HG03442 (cell line): ENCODE results near the gene AP5B1.
A peak's percentile ranks its signal among the peaks of the same experiment; 100 is the strongest.

Source experiments
- ATAC-seq: cut with Tn5 transposase; IDR thresholded peaks from one replicate; pipeline ENCODE4 v1.9.1; 2021; ENCODE audit warnings: mild to moderate bottlenecking, moderate library complexity; ENCODE audit not compliant: unreplicated experiment

The AP5B1 gene, protein sequence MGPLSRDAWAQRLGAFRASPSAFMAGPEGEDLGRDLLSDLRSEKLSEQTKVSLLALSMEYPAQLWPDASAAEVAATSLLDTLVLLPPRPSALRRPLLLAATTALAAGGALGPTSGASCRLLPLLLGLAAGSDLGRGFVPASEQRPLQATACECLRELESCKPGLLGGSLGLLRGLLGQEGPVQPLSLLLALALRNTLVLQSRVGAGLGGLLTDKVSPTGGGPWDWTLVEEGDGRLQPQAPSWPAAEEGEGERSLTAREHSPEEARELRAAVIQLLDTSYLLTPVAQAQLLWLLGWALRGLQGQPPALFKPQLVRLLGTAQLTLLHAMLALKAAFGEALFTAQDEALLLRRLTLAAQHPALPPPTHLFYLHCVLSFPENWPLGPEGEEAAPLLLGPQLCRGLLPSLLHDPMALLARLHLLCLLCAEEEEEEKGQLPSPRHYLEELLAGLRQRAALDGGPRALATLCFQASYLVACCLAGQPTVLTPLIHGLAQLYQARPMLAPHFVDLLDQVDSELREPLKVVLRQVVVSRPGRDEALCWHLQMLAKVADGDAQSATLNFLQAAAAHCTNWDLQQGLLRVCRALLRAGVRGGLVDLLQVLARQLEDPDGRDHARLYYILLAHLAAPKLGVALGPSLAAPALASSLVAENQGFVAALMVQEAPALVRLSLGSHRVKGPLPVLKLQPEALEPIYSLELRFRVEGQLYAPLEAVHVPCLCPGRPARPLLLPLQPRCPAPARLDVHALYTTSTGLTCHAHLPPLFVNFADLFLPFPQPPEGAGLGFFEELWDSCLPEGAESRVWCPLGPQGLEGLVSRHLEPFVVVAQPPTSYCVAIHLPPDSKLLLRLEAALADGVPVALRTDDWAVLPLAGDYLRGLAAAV

DNA sequence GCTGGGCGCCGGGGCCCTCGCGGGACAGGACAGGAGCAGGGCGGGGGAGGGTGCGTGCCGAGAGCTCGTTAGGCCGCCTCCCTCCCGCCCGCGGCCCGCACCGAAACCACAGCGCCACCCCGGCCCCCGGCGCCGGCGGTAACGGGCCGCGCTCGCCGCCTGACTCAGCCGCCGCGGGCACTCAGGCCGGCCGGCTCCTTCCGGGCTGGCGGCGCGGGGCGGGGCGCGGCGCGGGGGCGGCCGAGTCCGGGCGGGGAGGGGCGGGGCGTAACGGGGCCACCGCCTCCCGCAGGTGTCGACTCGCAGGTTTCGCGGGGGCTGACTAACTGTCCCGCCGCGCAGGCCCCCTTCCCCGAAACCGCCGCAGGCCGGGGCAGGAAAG lies at the start of gene AP5B1:
Gene AP5B1 (minus strand): TSS at position 207 of the 382 bp plus-strand sequence. CDS start 385 bp downstream, outside the sequence.
- peak; percentile 44 for ATAC-seq

DNA sequence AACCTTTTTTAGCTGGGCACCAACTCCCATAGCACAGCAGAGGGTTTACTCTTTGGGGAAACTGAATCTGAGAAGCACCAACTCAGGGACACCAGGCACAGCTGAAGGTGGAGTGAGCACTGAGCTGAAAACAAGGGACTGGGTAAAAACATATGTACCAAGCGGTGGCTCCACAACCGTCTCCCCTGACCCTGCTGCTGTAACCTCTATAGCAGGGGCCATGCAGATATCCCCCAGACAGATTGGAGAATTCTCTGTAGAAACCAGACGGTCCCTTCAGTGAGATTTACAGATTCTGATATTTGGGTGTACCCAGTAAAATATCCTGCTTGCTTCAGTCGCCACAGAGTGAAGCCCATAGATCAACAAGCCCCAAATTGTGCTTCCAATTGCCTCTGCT lies 48.7 kb upstream of the AP5B1 start:
- no peak for ATAC-seq

DNA sequence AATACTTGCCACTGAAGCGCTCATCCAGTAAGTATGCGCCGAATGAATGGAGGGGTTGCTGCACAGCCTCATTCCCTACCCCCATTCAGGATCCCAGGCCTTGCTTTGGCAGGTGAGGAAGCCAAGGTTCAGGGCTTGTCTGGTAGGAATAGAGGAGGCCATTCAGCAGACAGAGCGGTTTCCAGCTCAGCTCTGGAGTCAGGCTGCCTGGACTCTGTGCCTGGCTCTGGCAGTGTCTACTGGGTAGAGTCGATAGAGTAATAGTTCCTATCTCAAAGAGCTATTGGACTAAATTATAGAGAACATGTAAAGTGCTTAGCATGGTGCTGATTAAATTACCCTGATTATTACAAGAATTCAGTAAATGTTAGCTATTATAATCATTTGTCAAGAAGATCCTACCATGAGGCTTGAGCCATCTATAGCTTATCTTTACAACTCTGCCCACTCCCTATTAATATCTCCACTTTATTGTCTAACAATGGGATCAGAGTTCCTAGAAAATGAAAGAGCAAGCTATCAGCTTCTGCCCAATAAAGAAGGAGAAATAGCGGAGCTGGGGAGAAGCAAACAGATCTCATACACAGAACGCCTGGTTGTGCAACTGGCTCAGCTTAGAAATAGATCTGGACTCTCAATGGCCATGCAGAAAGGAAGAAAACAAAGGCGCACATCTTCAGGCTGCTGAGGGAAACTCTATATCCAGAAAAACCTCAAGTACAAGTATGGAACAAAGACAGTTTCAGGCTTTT lies 46.4 kb upstream of the AP5B1 start:
- ATAC-seq, result no peak

DNA sequence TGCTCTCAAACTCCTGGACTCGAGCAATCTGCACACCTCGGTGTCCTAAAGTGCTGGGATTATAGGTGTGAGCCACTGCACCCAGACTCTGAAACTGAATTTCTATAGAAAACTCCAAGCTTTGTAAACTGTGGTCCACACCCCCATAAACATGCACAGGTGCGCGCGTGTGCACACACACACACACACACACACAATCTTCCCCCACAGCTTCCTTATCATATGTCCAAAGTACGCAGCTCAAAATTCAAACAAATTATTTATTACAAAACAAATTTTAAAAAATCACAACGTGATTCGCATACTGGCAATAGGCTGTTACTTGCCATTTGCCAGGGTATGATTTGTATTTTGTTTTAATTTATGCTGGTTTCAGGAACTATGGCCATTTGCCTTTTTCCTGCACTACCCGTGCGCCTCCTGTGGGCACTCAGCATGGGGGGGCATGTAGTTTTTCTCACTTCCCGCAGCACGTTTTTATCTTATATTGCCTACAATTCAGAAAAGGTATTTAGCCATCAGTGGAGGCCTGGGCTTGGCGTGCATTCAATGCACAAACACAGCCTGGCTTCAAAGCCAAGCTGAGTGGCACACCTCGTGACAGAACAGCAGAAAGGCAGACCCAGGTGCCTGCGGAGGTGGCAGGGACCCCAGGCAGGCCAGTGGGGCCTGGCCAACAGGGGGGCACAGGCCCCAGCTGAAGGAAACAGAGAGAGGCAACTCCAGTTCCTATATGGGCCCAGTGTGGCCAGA lies 42.2 kb upstream of the AP5B1 start:
- no peak for ATAC-seq

DNA sequence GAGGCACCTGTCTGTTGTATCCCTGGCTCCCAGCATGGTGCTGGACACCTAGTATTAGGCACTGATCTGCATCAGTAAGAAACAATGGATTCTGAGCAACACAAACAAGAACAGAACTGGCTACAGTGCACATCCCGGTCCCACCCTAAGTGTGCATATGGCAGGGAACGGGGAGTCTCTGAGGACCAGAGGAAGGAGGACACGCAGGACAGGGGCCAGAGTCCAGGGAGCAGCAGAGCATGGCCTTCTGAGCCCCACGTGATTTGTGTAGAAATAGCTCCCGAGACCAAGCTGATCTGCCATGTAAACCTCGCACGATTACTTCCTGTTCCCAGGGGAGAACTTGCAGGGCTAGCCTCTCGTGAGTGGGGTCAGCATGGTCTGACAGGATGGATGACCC lies 40.3 kb upstream of the AP5B1 start:
- no peak for ATAC-seq

DNA sequence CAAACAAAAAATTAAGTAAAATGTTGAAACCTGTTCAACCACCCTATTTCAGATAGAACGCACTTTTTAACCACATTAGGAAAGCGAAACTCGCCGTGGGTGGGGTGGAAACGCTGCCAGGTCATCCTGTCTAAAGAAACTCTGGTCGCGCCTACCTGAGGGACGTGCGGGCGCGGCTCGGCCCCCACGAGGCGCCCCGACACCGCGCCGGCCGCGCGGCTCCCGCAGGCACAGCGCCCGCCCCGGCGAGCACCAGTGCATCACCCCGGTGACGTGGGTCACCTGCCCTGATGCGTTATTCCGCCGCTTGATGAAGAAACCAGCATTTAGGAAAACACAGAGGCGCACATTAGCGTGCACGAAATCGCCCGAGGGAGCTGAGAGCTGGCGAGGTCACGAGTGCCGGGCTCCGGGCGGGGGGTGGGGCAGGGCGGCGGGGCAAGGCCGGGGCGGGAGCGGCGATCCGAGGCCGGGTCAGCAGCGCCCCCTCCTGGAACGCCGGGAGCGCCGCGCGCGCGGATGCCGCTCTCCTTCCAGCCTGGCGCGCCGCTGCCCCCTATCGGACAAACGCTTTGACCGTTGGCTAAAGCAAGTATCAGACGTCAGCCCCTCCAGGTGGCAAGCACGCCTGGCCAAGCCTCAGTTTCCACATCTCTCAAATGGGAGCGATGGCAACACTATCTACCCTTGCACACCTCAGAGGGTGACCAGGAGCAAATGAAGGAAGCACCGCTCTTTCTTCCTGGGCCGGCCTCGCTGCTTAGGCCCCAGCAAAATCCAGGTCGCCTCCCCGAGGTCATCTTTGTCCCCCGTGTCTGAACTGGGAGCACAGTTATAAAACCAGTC lies 37.3 kb upstream of the AP5B1 start:
- ATAC-seq, result peak; percentile 71

DNA sequence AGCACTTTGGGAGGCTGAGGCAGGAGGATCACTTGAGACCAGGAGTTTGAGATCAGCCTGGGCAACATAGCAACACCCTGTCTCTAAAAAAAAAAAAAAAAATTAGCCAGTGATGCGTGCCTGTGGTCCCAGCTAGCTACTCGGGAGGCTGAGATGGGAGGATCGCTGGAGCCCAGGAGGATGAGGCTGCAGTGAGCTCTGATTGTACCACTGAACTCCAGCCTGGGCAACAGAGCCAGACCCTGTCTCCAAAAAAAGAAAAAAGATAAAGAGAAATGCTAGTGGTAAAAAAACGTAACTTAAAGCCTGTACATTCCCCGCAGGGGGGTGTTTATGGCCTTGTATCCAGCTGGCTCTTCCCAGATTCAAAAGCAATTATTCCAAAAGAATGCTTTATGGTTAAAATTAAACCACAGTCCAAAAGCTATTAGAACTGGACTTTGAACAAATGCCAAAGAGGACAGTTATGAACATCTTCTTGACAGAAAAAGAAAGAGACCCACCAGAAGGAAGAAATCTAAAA lies 36.6 kb upstream of the AP5B1 start:
- no peak for ATAC-seq

DNA sequence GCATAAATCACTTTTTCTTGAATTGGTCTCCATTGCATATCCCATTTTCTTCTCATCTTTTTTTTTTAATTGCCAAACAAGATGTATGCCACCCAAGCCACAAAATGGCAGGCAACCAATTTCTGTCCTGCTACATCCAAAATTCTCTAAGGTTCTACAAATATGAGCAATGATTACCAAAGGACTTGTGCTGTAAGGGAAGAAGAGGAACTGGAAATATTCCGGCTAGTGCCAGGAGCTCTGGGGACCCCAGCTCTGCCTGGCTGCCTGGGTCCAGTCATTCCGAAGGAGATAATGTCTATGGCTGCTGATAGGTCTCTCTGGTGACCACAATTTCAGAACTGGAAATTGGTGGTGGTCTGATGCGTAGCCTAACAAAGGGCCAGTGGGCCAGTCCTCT lies 35.9 kb upstream of the AP5B1 start:
- ATAC-seq, result no peak

DNA sequence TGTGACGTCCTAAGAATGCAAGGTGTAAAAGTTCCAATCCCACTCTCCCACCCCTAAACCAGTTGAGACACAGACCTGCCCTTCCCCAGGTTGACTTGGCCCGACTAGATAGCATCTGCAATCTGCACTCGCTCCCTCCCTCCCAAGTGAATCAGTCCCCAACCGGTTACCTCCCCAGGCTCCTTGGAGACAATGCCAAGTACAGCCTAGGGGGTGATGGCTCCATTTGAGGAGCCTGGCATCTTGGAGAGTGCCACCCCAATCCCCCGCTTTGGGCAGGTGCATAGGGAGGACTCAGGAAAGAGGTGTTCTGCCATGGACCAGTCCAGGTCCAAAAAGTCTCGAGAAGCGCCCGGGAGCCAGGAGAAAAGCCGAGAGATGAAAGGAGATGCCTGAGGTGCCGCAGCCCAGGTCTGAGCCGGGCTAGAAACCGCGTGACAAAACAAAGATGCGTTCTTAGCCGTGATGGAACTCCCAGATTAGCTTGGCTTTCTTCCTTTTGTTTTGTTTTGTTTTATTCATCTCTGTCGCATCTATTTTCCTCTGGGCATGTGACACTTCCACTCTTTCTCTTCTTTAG lies 34.3 kb upstream of the AP5B1 start:
- no peak for ATAC-seq

DNA sequence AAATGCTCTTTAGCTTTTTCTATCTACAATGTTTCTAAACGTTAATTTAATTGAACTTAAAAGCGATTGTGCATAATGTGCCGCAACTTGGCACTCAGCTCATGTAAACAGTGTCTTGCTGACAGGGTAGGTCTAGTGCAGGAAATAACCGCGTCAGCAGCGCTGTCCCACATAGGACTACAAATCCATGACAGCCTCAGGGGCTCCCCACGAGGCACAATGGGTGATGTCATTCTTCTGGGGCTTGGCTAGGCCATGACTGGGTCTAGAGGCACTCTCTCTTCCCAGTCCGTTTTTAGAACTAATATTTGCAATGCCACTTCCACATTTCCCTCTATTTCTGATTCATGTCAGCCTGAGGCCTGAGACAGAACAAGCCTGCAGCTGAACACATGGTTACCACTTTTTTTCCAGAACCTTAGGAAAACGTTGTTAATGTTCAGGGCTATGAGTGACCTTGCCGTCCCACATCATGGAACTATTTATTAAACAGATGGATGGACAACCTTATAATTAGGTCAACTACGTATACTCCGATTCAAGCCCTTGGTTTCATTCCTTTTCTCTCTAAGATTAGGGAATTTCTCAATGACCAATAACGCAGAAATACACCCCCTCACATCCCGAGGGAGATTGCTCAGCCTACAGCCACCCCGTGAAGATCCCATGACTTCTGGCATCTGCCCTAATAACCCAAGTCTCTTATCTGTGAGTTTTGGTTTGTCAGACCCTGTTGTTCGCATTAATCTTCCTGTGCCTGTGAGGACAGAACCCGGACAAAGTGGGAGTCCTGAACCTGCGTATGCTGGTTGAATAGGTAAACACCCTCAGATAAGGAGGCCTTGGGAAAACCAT lies 33.6 kb upstream of the AP5B1 start:
- ATAC-seq, result no peak

DNA sequence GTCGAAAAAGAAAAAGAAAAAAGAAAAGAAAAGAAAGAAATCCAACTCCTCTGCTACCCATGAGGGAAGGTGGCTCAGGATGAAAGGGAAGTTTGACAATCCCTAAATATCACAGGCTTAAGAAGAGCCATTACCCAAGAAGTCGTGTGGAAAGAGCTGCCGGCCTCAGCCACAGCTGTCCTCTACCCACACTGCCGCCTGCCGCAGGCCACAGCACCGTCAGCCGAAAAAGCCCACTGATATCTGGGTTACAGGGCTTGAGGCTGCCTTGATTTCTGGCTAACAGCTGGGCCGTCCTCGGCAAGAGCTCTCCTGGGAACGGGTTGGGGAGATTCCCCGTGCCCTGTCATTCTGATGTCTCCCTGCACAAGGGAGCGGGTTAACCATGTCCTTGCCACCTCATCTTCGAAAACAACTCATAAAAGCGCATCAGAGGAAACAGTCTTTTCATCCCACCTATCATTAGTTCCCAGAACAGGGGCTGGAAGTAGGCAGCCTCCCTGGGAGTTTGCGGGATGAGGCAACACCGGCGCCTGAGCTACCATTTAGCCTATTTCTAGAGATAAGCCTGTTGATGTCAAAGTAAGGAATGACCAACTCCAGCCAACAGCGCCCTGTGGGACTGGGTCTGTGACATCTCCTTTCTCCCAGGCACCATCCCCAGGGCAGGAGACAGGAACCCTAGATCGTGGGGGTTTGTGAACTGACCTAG lies 31.1 kb upstream of the AP5B1 start:
- ATAC-seq, result no peak

DNA sequence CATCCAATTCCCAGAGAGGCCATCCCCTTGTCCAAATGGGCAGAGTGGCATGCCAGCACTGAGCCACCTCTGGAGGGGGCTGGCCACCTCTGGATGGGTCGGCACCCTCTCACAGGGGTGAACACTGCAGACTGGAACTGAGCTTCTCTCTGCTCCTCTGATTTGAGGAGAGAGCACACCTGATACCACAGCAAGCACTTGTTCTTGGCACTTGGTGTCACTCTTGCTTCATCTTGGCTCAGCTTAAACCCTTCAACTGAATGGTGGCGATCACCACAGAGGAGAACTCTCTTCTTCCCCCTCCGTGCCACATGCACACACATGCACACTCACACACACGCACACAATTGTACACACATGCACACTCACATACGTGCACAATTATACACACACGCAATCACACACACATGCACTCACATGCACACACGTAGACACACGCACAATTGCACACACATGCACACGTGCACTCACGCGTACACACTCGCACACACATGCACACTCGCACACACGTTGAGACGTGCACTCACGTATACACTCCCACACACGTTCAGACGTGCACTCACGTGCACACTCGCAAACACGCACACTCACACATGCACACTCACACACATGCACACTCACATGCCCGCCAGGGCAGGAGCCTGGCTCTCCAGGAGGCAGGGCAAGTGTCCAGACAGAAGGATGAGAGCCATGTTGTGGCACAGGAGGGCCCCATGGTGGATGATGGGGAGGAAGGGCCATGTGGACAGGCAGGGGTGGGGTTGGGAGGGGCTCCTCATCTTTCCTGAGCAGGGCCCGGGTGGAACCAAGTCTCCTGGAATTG lies 29.5 kb upstream of the AP5B1 start:
- ATAC-seq, result no peak

DNA sequence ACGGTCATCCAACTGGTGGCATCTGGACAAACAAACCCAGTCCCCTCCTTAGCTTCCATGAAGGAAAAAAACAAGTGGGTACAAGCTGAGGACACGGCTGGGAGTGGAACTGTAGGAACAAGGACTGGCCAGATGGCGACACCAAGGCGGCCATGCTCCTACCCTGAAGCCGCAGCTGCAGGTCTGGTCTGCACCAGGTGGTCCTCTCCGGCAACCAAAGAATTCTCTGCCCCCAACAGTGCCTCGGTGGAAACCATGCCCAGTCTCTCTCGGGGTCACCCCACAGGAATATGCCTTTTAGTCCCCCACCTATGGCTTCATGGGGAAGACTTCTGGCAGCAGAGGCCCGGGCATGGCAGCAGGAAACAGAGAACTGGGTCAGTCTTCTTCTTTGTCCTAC lies 28.7 kb upstream of the AP5B1 start:
- ATAC-seq, result no peak

DNA sequence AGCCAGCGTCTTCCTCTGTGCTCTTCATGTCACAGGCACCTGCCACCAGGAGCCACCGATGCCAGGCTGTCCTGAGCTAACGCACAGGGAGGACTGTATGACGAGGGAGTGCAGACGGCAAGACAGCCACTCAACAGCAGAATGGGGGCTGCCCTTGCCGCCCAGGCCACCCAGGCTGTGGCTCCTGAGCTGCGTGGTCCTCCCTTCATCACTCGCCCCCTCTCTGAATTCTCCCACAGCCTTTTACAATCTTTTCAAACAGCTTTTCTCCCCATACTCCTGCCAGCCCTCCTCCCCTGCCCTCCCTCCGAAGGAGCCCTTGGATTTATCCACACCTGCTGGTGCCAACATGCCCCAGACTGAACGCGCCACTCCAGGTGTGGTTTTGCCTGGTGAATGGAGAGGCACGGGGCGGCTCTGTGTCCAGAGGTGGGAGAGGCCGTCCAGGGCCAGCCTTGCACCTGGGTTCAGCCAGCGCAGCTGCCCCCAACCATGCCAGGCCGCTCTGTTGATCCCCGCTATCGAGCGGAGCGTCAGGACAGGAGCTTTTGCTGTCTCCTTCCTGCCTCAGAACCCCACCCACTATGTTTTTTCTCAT lies 28.1 kb upstream of the AP5B1 start:
- no peak for ATAC-seq

DNA sequence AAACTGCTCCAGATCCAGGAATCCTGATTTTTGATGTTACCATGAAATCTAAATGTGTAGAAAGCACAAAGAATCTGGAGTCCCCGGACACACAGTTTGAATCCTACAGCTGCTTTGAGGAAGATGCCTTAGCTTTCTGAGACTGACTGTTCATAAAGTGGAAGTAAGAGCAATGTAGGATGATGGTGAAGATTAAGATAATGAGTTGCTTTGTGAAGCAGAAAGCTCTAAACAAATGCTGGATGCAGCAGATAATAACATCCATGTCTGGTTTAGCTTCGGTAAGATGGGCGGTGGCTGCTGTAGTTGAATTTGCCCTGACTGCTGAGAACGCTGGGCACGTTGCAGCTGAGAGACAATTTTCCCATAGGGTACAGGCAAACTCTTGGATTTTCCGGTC lies 26.2 kb upstream of the AP5B1 start:
- no peak for ATAC-seq

DNA sequence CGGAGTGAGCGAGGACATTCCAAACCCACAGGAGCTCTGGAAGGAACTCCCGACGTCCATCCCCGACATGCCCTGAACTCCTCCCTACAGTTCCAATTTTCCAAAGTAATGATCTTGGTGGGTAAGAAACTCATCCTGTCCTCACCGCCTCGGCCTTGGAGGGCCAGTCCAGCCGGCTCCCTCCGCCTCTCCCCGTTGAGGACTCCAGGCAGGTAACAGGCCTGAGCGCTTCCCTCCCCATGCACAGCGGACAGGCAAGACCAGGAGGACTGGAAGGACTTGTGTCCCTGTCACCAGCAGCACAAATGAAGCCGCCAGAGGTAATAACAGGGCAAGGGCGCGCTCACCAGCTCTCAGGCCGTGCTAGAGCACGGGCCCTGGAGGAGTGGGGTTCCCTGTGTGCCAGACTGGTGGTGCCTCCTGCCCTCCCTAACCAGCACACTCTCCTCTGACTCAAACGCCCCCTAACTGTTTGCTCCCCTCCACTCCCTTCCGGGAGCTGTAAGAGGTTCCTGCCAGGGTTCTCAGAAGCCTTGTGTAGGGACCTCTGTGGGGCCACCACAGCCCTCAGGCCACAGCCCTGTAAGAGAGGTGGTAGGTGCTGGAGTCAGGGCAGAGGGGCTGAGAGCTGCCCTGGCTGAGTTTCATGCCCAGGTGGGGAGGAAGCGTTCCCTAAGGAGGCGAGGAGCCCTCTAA lies 23.2 kb upstream of the AP5B1 start:
- ATAC-seq, result no peak
